Left cardiac atrium (tissue), 4 donors: ENCODE data around the gene DPYSL3. TPM values are rescaled to one million over a fixed set of nuclear protein-coding genes. Genes with fewer than 3 reads are reported as not detected.

Experiments used
- ATAC-seq, 2 donors: fragments of 200-7000 bp; cut with Tn5 transposase; one replicate each; pipeline ENCODE4 v1.9.1; 2020; ENCODE audit warnings: mild to moderate bottlenecking in 2 of 2, moderate library complexity in 2 of 2
- DNase-seq: peaks from one replicate; pipeline ENCODE4 v3.0.0-alpha.2; 2020
- intact Hi-C, 2 donors: fragments of 100-400 bp; cut with DNase I; formaldehyde crosslinking; loops; one replicate each; pipeline versions ENCODE4 v1.14.1 to v1.15.1; 2022 to 2023
- total RNA-seq, 2 donors: library from RNA; stranded (reverse); fragmentation: NEBNext Ultra II Directional; extraction: Animal tissue kit (Norgen Biotek cat#: 25700); gene quantifications; one replicate each; pipeline ENCODE4 v1.2.1, GENCODE V29; 2021
- donor health status: DM: no; HTN: yes; CAD: no.
- donor health status: DM: no; HTN: yes; CAD: no; lungs with severe emphysema.
- donor health status: DM: yes; HTN: yes; CAD: no.
- donor health status: Dilated cardiomyopathy.

The DPYSL3 gene
- total RNA-seq, 2 donors from 2014 or later, result 42.4 to 55.7 TPM

- peak; percentile 92 for DNase-seq
- ATAC-seq, result peak; percentile 89 to 91
- intact Hi-C loops, result loop anchor here (5.0 to 10.0 kb wide), 6 partner anchors 53 to 229 kb away; no protein-coding TSS in a partner anchor
These were observed 55.7 kb downstream of the DPYSL3 start for GRCh38 chr5:147453875-147454814.

DNA sequence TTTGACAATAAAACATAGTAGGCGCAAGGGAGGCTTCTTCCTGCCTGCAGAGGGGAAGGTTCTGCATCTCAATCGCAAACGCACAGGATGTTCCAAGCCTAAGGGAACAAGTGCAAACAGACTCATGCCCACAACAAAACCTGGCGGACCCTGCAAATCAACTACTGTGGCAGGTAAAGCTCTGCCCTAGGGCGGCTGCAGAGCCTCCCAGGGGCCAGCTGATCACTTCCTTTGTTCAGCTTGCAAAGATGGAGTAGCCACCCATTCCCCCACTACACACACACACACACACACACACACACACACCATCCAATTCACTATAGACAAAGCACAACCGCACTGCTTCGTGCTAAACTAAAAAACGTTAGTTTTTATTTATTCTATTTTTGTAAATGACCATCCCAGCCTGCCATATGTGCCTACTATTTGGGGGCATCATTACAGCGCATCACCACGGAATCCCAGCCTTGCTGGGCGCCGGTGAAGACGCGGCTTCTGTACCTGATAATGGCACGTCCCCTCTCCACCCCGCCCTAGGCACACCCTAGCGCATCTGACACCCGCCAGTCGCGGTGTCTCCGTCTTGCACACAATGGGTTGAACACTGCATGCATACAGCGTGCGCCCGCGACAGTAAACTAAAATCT is 57.6 kb downstream of the DPYSL3 start:
- intact Hi-C loops, result loop anchor here (5.0 to 10.0 kb wide), 6 partner anchors 55 to 227 kb away; no protein-coding TSS in a partner anchor
- DNase-seq (no peak), ATAC-seq (no peak)

- intact Hi-C loops, result loop anchor here (5.0 to 10.0 kb wide), 6 partner anchors 56 to 226 kb away; no protein-coding TSS in a partner anchor
- no peak for DNase-seq
- no peak for ATAC-seq
These were observed 58.7 kb downstream of the DPYSL3 start for GRCh38 chr5:147451193-147451592.

DNA sequence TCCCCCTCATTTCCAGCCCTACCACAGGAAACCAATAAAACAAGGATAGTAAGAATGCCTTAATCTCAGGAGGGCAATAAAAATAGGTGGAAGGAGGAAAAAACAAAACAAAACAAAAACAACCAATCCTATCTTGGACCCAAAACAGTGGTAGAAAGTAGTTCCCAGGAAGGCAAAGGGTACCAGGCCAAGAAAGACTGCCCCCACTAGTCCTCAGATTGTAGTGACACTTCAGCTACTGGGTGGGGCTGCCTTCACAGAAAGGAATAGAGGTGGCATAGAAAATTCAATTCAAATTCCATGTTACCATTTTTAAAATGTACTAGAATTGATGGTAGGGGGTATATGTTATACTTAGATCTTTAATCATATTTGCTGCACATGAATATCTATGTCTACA is 59.3 kb downstream of the DPYSL3 start:
- ATAC-seq (no peak), DNase-seq (no peak)
- intact Hi-C loops, result loop anchor here (5.0 to 10.0 kb wide), 6 partner anchors 56 to 226 kb away; no protein-coding TSS in a partner anchor

- intact Hi-C loops, result no loop called here
- no peak for ATAC-seq
- no peak for DNase-seq
These were observed 61.1 kb downstream of the DPYSL3 start for GRCh38 chr5:147448766-147449165.

- intact Hi-C loops, result no loop called here
- DNase-seq (peak; percentile 31), ATAC-seq (peak; percentile 45 to 86)
These were observed 63.3 kb downstream of the DPYSL3 start for GRCh38 chr5:147446523-147446922.

DNA sequence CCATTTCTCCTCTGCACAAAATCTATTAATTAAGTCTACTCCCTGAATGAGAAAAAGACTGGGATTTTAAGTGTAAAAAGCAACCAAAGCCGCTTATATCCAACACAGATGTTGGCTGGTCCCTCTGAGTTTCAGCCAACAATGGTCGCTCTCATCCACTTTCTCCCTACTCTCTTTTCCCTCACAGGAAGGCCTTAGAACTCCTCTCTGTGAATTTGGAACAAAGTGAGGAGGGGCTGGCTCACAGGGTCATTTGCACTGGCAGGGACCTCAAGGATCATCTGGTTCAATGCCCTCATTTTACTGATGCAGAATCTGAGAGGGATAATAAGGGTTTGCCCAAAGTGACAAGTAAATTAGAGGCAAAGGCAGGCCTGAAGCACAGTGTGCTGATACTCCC is 64.0 kb downstream of the DPYSL3 start:
- intact Hi-C loops, result no loop called here
- no peak for DNase-seq
- peak in 1 of 2 donors; percentile 6 for ATAC-seq

DNA sequence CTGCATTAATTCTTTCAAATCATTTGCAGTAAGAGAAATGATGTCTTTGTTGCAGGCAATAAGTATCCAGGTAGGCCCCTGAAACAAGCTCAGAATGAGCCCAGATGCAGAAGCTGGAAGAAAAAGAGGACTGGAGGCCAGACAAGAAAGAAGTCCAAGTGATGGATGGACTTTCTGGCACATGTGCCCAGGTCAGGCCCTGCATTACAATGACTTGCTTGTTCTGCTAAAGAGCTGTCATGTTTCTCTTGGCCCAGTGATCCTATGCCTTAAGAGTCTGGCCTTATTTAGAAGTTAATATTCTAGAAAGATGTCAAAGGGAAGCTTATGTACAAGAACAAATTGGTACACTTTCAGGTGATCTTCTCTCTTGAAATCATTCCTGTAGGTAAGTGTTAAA is 64.8 kb downstream of the DPYSL3 start:
- intact Hi-C loops, result no loop called here
- DNase-seq (no peak), ATAC-seq (peak in 1 of 2 donors; percentile 75)

DNA sequence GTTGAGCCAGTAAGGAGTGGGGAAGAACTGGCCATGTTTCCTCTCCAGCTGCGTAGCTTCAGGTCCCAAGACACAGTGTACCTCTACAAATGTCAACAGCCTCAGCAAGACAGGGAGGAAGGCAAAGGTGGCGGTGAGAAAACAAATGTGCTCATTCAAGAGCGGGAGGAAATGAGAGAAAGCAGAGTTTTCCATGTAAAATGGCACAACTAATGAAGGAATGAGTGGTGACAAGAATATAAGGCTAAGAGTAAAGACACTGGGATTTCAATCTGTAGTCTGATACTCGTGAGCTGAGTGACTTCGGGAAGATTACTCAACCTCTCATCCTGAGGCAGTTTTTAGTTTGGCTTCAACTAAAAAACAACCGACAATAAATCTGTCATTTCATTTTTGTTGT is 67.6 kb downstream of the DPYSL3 start:
- no peak for DNase-seq
- intact Hi-C loops, result no loop called here
- ATAC-seq, result no peak

- ATAC-seq (no peak), DNase-seq (no peak)
- intact Hi-C loops, result no loop called here
These were observed 68.6 kb downstream of the DPYSL3 start for GRCh38 chr5:147441191-147441695.

- intact Hi-C loops, result no loop called here
- ATAC-seq (peak in 1 of 2 donors; percentile 62), DNase-seq (no peak)
These were observed 70.6 kb downstream of the DPYSL3 start for GRCh38 chr5:147439254-147439653.

DNA sequence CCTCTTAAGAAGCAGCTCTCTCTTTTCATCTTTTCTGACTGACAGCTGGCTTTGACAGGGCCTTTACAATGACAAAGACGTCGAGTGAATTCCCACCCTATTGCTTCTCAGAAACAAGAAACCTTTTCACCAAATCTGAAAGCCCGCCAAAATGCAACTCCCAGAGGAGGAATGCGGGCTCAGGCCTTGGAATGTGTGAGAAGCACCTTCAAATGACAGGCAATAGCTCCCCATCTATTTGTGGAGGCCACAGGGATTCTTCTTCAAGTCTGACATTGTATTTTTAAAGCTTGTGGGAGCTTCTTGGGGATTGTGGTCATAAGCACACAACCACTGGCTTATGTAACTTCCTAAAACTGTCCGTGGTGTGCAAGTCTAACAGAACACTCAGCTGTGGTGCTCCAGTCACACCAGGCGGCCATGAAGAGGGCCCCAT is 72.7 kb downstream of the DPYSL3 start:
- DNase-seq (no peak), ATAC-seq (peak in 1 of 2 donors; percentile 52)
- intact Hi-C loops, result no loop called here

DNA sequence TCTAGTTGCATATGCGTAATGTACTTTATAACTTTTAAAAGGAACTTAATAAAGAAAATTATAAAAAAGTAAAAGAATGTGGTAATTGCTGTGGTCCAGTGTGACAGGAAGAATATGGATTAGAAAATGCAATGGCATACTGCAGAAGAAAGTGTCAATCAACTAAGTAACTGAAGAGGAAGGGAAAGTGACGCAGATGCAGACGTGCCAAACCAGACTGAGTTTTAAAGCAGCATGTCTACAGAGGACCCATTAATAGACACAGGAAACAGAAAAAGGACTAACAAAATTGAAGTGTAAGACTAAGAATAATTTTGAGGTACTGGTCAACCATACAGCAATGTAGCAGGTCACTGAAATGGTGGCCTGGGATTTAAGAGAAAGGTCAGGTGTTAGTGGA is 73.3 kb downstream of the DPYSL3 start:
- no peak for ATAC-seq

GRCh38 chr5:147434049-147434448 is 75.8 kb downstream of the DPYSL3 start:
- DNase-seq, result no peak
- no peak for ATAC-seq
- intact Hi-C loops, result no loop called here

More for the DNA sequence above, 73.3 kb downstream of the DPYSL3 start:
- no peak for DNase-seq
- intact Hi-C loops, result no loop called here

DNA sequence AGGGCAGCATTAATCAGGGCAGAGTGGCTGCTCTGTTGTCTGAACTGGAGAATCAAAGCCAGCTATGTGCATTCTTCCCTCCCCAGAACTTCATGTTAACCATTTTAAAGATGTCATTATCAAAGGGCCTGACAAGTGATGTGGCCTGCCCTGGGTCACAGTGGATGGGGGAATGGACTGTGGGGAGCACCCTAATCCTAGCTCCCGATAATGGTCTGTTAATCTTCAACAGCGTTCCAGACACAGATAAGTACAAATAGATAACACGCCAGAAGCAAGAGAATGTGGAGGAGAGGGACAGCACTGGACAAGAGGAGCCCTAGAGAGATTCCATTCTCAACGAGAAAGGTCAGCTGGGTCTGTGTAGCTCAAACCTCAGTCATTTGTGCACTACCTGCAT is 77.5 kb downstream of the DPYSL3 start:
- ATAC-seq, result peak; percentile 29 to 32

GRCh38 chr5:147431586-147431985 is 78.3 kb downstream of the DPYSL3 start:
- intact Hi-C loops, result no loop called here
- DNase-seq (no peak), ATAC-seq (no peak)

More for the DNA sequence above, 77.5 kb downstream of the DPYSL3 start:
- intact Hi-C loops, result no loop called here
- DNase-seq, result no peak

DNA sequence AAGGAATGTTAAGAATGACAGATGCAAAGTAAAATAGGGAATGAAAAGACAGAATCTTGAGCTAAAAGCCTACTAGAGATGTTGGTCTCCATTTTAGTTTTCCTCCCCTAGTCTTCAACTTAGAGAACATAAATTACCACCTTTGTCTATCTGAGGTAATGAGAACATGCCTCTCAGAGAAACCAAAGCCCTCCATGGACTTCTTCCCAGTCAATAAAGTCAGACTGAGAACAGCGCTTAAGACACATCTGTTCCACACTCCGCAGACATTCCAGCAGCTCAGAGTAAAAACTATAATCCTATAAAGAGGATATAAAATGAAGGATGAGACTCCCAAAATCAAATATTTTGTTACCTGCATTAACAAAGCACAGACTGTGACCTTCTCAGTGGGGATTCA is 79.2 kb downstream of the DPYSL3 start:
- ATAC-seq, result no peak
- intact Hi-C loops, result no loop called here
- DNase-seq, result no peak

DNA sequence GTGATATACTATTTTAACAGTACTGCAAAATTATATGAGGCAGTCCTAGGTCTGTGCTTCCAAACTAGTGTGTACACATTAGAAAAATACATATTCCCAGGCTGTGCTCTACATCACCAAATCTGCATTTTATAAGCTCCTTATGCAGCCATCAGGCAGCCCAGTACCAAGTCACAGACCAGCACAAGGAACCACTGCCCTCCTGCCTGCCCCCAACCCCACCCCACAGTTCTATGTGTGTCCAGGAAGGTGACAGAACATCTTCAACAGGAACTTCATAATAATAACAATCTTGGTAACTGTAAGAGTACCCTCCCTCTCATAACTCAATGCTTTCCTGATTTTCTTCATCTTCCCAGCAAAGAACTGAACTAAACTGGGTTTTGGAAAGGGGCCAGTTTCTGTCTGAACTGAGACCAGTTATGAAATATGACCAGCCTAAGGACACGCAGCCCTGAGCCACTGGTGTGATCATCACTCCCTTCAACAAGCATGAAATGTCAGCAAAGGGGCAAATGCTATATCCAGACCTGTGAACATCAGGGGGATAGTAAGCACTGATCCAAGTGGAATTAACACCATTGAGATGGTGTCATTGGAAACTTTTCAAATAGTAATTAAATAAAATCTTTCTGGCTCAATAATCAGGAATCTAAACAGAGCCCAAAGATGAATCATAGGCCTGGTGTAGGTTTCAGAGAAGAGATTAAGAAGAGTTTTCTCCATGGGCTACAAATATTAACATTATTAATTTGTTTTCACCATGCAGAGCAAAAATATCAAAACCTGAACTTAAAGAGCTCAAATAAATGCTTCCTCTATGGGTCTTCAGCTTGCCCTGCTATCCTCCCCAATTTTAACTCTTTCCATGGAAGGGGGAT is 82.1 kb downstream of the DPYSL3 start:
- intact Hi-C loops, result no loop called here
- peak; percentile 36 for DNase-seq
- peak; percentile 70 to 74 for ATAC-seq
